ENCODE measurements around the gene OR6S1.
A peak's percentile ranks its signal among the peaks of the same experiment; 100 is the strongest.
"Not testable (repeated sequence)": the region's sequence is repeated elsewhere in the genome, so short reads cannot be mapped to it uniquely, and the experiment has no call there.

OR6S1 gene

DNA sequence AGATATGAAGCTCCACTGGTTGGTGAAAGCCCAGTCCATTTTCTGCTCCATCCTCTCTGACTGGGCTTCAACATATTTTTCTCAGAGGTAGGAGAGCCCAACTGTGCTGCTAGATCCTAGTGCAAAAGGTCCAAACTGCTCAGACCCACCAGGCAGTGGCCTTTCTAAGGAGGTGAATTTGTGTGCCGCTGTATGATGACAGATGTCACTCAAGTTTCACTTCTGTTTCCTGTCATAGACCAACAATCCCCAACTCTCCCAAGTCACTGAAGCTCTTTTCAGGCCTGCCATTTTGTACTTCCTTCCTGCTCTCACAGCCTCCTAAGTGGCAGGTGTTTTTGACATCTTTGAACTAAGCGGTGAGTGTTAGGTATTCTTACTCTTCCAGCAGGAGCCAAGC, 26.5 kb upstream of the OR6S1 start:
- DNase-seq, result no peak

DNA sequence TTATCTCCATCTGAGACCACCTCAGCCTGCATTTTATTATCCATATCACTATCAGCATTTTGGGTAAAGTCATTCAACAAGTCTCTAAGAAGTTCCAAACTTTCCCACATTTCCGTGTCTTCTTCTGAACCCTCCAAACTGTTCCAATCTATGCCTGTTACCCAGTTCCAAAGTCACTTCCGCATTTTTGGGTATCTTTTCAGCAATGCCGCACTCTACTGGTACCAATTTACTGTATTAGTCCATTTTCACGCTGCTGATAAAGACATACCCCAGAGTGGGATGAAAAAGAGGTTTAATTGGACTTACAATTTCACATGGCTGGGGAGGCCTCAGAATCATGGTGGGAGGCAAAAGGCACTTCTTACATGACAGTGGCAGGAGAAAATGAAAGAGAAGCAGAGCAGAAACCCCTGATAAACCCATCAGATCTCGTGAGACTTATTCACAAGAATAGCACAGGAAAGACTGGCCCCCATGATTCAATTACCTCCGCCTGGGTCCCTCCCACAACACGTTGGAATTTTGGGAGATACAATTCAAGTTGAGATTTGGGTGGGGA, 25.0 kb upstream of the OR6S1 start:
- DNase-seq, result not testable (repeated sequence)

GRCh38 chr14:20662968-20663732, 21.7 kb upstream of the OR6S1 start:
- peak; percentile 30 to 59 (median 46) for DNase-seq

DNA sequence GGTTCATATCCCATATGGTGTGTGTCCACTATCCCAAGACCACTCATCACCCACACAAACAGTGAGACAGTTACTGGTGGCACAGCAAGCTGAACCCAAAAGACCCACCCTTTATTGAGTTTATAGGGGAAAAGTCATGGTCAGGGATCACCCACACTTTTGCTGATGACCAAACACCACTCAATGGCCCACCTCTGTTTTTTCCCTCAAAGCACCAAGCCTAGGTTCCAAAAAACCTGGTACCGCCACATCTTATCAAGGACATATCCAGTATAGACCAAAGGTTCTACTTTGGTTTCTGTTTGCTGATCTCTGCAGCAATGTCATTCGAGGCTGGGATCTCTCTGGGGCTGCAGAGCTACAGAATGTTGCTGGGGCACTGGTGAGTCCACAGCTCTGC, 19.7 kb upstream of the OR6S1 start:
- no peak for DNase-seq

DNA sequence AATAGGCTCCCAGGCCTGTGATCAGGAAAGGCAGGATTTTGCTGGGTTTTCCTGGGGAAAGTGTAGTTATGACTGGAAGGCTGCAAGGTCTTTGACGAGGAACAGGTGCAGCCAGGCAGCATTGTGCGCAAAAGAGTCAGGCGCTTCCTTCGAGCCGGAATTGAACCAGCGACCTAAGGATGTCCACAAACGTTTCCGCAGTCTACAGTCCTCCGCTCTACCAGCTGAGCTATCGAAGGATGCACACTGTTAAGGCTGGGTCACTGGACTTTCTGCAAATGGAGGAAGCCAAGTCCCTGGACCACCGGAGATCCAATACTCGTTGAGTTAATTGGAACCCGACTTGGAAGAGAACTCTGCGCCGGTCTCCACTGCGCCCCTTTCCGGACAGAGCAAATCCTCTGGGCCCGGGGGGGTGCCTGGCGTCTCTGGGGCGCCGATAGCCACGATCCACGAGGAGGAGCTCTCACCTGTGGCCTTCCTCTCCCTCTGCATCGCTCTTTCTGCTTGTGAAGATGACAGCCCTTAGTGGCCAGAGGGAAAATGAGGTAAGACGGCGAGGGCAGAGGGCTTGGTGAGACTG, 18.4 kb upstream of the OR6S1 start:
- no peak for DNase-seq

DNA sequence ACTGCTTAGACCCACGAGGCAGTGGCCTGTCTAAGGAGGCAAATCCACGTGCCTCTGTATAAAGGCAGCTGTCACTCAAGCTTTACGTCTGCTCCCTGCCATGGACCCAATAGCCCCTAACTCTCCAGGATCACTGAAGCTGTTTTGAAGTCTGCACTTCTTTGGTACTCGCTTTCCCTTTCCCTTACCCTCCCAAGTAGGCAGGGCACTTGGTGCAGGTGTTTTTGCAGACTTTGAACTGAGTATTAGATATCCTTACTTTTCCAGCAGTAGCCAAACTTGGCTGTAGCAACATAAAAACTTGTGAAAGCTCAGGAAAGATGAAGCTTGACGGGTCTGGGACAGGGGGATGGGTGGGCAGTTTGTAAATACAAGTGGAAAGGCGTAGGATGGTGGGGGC, 17.8 kb upstream of the OR6S1 start:
- DNase-seq, result no peak

- DNase-seq, result no peak
Observed at GRCh38 chr14:20658246-20658645, 16.8 kb upstream of the OR6S1 start.

- DNase-seq, result peak in 1 of 4 experiments; percentile 8
Observed at GRCh38 chr14:20657216-20658211, 16.0 kb upstream of the OR6S1 start.

DNA sequence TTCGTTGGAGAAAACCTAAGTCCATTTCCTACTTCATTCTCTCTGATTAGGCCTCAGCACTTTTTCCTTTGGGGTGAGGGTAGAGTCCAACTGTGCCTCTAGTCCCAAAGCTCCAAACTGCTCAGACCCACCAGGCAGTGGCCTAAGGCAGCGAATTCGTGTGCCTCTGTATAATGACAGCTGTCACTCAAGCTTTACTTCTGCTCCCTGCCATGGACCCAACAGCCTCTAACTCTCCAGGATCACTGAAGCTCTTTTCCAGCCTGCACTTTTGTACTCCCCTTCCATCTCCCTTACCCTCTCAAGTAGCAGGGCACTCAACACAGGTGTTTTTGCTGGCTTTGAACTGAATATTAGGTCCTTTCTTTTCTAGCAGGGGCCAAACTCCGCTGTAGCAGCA, 14.8 kb upstream of the OR6S1 start:
- DNase-seq, result no peak

- DNase-seq, result no peak
Observed at GRCh38 chr14:20655851-20656250, 14.4 kb upstream of the OR6S1 start.

DNA sequence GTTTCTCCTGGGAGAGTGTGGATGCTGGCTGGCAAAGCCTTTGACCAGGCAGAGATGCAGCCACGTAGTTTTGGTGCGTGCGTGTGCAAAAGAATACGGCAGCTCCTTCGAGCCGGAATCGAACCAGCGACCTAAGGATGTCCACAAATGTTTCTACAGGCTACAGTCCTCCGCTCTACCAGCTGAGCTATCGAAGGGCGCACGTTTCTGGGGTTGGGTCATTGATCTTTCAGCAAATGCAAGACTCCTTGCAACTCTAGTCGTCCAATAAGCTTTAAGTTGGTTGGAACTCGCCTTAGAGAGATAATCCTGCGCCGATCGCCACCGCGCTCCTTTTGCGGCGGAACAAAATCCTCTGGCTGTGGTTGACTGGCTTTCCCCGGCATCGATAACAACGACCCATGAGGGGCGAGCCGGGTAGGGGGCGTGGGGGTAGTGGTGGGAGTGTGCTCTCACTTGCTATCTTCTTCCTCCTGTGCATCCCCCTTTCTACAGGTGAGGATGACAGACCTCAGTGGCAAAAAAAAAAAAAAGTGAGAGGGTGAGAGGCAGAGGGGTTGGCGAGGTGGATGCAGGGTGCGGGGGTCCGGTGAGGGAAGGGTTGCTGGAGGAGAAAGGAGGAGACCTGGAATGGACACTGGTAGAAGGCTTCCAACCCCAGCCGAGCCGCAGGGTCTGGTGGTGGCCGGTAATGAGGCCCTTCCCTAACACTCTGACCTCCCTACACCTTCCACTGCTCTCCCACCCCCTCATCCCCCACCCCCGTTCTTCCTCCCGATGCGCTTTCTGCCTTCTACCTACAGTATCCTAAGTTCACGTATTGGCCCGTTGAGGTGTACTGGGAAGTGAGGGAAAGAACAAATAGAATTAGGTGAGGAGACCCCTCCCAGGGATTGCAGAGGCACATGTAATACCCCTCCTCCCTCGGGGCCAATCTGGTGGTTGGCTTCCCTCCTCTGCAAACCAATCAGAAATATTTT, 11.8 kb upstream of the OR6S1 start:
- peak in 1 of 4 experiments; percentile 14 for DNase-seq

- no peak for DNase-seq
Observed at GRCh38 chr14:20645481-20645880, 4.0 kb upstream of the OR6S1 start.

- no peak for DNase-seq
Observed at GRCh38 chr14:20644520-20644919, 3.0 kb upstream of the OR6S1 start.

GRCh38 chr14:20642755-20643154, 1.3 kb upstream of the OR6S1 start:
- not testable (repeated sequence) for DNase-seq

- no peak for DNase-seq
Observed at GRCh38 chr14:20642182-20642581, 691 bp upstream of the OR6S1 start.

- peak in 1 of 4 experiments; percentile 25 for DNase-seq
Observed at GRCh38 chr14:20632831-20633691, 8.4 kb downstream of the OR6S1 start.

GRCh38 chr14:20632448-20632830, 9.1 kb downstream of the OR6S1 start:
- no peak for DNase-seq

DNA sequence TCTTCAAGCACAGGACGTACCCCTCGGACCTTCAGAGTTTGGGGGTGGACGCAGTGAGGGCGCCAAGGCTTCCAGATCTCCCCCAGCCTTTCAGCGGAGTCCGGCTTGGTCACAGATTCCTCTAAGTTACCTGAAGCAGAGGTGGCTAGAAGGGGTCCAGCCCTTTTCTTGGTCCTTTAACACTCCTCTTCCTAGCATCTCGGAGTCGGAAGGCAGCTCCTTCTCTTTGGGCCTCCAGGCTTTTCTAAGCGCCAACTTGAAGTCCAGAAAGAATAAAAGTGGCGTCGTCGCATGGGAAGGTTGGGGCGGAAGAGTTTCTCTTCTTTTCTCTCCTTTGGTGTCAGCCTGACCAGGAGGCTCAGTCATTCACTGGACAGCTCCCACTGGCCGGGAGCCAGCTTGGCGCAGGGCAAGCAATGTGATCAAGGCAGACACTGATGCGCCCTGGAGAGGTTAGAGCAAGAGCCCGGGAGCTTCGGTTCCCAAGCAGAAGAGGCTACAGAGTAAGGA, 9.6 kb downstream of the OR6S1 start:
- no peak for DNase-seq

DNA sequence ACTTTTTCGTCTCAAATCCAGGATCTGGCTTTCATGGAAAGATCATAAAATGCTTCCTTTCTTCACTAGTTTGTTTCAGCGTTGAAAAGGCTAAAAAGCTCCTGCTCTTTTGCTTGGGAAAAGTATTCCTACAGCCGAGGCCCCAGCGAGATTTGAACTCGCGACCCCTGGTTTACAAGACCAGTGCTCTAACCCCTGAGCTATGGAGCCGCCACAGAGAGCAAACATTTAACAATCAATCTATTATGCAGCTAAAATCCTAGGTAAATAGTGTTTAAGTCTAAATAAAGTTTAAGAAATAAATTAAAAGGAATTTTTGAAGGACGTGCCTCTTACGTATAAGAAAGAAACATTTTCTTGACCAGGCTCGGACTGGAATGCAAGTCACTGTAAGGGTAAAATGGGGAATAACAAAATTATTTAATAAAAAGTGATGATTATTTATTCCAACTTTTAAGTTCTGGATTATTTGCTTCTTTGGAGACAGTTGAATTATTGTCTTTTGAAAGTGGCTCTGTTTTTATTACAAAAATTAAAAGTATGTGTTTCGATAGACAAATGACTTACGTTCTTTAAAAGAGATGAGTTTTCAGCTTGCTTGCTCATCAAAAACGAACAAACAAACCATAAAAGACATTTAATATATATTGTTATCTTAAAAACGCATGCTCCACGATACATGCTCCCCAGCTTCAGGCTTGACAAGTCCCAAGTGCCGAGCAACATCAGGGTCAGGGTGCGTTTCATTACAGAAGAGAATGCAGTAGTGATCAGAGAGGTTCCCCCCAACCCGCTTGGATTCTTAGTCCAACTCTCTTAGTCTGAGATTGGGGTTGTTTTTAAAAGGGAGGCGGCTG, 10.2 kb downstream of the OR6S1 start:
- peak; percentile 15 to 24 (median 18) for DNase-seq

All from activated naive CD4-positive, alpha-beta T cell (primary cell).